ENCODE results near the gene ASTN1. TPM values are rescaled to one million over a fixed set of nuclear protein-coding genes. Genes with fewer than 3 reads are reported as not detected.

The ASTN1 gene
- total RNA-seq, 1 experiment from 2014 or later: not detected

DNA sequence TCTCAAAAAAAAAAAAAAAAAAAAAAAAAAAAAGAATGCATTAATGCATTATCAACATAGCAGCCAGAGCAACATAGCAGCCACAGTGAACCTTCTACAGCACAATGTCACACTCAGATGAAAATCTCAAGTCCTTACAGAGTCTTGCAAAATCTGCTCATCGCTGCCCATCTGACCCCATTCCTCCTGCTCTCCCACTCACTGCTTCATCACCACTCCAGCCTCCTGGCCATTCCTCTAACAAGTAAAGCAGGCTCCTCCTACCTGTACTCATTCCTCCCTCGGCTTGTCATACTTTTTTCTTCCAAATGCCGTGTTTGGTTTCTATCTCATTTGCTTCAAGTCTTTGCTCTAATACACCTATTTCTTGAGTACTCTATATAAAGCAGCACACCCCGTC is 35.8 kb upstream of the ASTN1 start:
- Histone ChIP-seq H3K4me2 (no peak overlapping the region), H3K9me2 (ENCODE audit: insufficient read depth) (no peaks in the 10 kb centered on the region), H3K27ac (no peak overlapping the region), H3K9me3 (ENCODE audit: insufficient read depth, low read depth) (no peaks in the 10 kb centered on the region), H3K27me3 (ENCODE audit: insufficient read depth, low read depth) (no peaks in the 10 kb centered on the region; the same call in 1 of the 2 replicates), H3K4me3 (no peak overlapping the region), H4K20me1 (ENCODE audit: insufficient read depth) (no peaks in the 10 kb centered on the region), H3F3A (ENCODE audit: insufficient read depth, low read depth) (no peaks in the 10 kb centered on the region), H3K36me3 (ENCODE audit: low read depth) (no peaks in the 10 kb centered on the region), H3K4me1 (replicated peaks; ENCODE audit: insufficient read depth) (no peaks in the 10 kb centered on the region), H2AFZ (no peak overlapping the region), H3K79me2 (ENCODE audit: low read depth) (no peaks in the 10 kb centered on the region)
- intact Hi-C loops (cut with micrococcal nuclease; ENCODE audit: unreplicated experiment): no loop called here
- BruUV-seq (replicated peaks): no TSS peak
- no peak for DNase-seq
- POLR2A ChIA-PET (ENCODE audit: unreplicated experiment): no interaction called here
- CTCF ChIA-PET: no interaction called here
- TF ChIP-seq, protein P1, sequence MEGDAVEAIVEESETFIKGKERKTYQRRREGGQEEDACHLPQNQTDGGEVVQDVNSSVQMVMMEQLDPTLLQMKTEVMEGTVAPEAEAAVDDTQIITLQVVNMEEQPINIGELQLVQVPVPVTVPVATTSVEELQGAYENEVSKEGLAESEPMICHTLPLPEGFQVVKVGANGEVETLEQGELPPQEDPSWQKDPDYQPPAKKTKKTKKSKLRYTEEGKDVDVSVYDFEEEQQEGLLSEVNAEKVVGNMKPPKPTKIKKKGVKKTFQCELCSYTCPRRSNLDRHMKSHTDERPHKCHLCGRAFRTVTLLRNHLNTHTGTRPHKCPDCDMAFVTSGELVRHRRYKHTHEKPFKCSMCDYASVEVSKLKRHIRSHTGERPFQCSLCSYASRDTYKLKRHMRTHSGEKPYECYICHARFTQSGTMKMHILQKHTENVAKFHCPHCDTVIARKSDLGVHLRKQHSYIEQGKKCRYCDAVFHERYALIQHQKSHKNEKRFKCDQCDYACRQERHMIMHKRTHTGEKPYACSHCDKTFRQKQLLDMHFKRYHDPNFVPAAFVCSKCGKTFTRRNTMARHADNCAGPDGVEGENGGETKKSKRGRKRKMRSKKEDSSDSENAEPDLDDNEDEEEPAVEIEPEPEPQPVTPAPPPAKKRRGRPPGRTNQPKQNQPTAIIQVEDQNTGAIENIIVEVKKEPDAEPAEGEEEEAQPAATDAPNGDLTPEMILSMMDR (conservative IDR thresholded peaks at IDR 0.05): no peak
- TF ChIP-seq EZH2 (IDR thresholded peaks at IDR 0.05; ENCODE audit: low read depth): no peak

DNA sequence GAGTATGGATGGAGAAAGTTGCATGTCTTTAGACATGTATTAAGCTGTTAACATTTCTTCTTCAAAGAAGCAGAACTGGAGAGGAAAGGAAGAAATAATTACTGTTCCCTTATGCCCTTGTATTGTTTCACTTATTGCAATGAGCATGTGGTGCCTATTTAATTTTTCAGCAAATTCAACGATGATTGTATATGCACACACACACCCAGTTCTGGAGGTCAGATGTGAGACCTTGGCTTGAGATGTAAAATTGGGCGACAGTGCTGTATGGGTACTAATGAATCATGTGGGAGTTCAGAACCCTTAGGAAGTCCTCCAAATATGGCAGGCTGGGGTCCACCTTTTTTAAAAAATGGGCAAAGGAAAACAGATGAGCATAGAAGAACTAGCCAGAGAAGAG is 33.7 kb upstream of the ASTN1 start:
- TF ChIP-seq, protein P1 (conservative IDR thresholded peaks at IDR 0.05): no peak
- no peak for TF ChIP-seq EZH2 (IDR thresholded peaks at IDR 0.05; ENCODE audit: low read depth)
- H3K27ac ChIP-seq: no peak overlapping the region
- no peaks in the 10 kb centered on the region for H3F3A ChIP-seq (ENCODE audit: insufficient read depth, low read depth)
- no peaks in the 10 kb centered on the region for H3K36me3 ChIP-seq (ENCODE audit: low read depth)
- no peaks in the 10 kb centered on the region; the same call in 1 of the 2 replicates for H3K27me3 ChIP-seq (ENCODE audit: insufficient read depth, low read depth)
- H2AFZ ChIP-seq: no peak overlapping the region
- H4K20me1 ChIP-seq (ENCODE audit: insufficient read depth): no peaks in the 10 kb centered on the region
- no peaks in the 10 kb centered on the region for H3K79me2 ChIP-seq (ENCODE audit: low read depth)
- POLR2A ChIA-PET (ENCODE audit: unreplicated experiment): no interaction called here
- DNase-seq: no peak
- intact Hi-C loops (cut with micrococcal nuclease; ENCODE audit: unreplicated experiment): no loop called here
- no peaks in the 10 kb centered on the region for H3K9me3 ChIP-seq (ENCODE audit: insufficient read depth, low read depth)
- no peaks in the 10 kb centered on the region for H3K9me2 ChIP-seq (ENCODE audit: insufficient read depth)
- no peaks in the 10 kb centered on the region for H3K4me1 ChIP-seq (replicated peaks; ENCODE audit: insufficient read depth)
- BruUV-seq (replicated peaks): no TSS peak
- CTCF ChIA-PET: no interaction called here
- no peak overlapping the region for H3K4me3 ChIP-seq
- no peak overlapping the region for H3K4me2 ChIP-seq

DNA sequence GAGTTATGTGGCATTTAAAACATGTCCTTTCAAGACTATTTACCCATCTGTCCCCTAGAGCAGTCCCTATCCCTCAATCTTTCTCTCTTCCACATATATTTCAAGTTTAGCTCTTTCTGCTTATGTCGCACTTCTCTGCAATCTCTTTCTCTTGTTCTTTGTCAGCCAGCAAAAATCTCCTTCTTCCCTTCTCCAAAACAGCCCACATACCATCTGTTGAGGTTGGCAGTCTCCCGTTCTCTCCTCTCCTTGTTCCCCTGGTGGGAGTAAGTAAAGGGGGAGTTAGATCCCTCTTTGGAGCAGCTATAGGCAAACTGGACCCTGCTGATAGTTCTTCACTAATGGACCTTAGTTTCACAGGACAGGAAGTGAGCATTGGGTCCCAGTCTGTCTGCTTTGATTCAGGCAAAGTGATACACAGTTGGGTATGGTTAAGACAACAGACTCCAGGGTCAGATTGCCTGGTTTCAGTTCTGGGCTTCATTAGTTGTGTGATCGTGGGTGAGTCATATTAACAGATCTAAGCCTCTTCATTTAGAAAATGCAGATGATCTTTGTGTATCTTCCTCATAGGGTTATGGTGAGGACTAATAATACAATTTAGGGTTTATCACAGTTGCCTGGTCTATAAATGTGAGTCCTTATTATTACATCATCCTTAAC is 25.9 kb upstream of the ASTN1 start:
- H3K79me2 ChIP-seq (ENCODE audit: low read depth): no peaks in the 10 kb centered on the region
- no peaks in the 10 kb centered on the region for H3K9me3 ChIP-seq (ENCODE audit: insufficient read depth, low read depth)
- no peaks in the 10 kb centered on the region for H3K4me1 ChIP-seq (replicated peaks; ENCODE audit: insufficient read depth)
- POLR2A ChIA-PET (ENCODE audit: unreplicated experiment): no interaction called here
- no peaks in the 10 kb centered on the region for H3K27me3 ChIP-seq (ENCODE audit: insufficient read depth, low read depth)
- H3K27ac ChIP-seq: no peak overlapping the region
- H3K4me3 ChIP-seq: no peak overlapping the region
- no peak for DNase-seq
- no peaks in the 10 kb centered on the region for H4K20me1 ChIP-seq (ENCODE audit: insufficient read depth)
- H3K36me3 ChIP-seq (ENCODE audit: low read depth): no peaks in the 10 kb centered on the region
- TF ChIP-seq, protein P1 (conservative IDR thresholded peaks at IDR 0.05): no peak
- no peak for TF ChIP-seq EZH2 (IDR thresholded peaks at IDR 0.05; ENCODE audit: low read depth)
- BruUV-seq (replicated peaks): no TSS peak
- no peak overlapping the region for H2AFZ ChIP-seq
- CTCF ChIA-PET: no interaction called here
- no peaks in the 10 kb centered on the region for H3F3A ChIP-seq (ENCODE audit: insufficient read depth, low read depth)
- intact Hi-C loops (cut with micrococcal nuclease; ENCODE audit: unreplicated experiment): no loop called here
- no peaks in the 10 kb centered on the region for H3K9me2 ChIP-seq (ENCODE audit: insufficient read depth)
- no peak overlapping the region for H3K4me2 ChIP-seq
